SW480 (cell line): ENCODE data around the gene WARS2.

Experiments
- DNase-seq: peaks from one replicate; pipeline ENCODE4 v3.0.0-alpha.2; 2016; ENCODE audit warnings: low spot score

The WARS2 gene

GRCh38 chr1:119083479-119083878 is 57.0 kb downstream of the WARS2 start:
- no peak for DNase-seq

DNA sequence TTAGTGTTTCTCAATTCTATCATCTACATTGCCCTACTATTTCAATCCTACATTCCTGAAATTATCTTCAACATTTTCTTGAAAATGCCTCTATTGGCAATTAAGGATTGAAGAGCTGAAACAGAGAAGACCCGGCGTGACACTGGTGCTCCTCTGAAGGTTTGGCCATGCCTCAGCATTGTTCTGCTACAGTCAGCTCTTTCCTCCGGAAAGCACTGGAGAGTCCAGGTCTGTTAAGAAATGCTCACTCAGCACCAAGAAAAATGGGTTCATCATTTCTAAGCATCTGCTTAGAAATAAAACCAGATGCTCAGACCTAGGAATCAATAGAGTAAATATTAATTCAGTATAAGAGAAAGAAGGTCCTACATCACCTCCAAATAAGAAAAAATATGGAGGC is 58.8 kb downstream of the WARS2 start:
- no peak for DNase-seq

GRCh38 chr1:119081267-119081666 is 59.2 kb downstream of the WARS2 start:
- DNase-seq = no peak

- DNase-seq = peak; percentile 23
Measured at GRCh38 chr1:119080586-119080985, 59.9 kb downstream of the WARS2 start.

DNA sequence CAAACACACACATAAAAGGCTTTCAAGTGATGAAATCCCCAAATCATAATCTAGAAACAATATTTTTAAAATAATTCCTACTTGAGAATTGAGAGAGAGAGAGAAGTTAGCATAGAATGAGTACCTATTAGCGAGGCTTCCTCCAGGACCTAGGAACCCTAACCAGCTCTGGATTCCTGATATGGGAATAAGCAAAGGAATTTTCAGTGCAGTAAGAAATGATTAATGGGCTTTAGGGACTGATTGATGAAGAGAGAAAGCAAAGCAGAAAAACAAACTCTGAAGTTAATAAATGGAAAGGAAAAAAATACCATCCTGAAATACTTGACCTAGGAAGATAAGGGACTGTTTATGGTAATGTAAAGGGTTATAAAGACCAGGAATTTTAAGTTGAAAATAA is 60.6 kb downstream of the WARS2 start:
- no peak for DNase-seq

- DNase-seq = no peak
Measured at GRCh38 chr1:119075614-119076013, 64.8 kb downstream of the WARS2 start.

- DNase-seq = no peak
Measured at GRCh38 chr1:119071321-119071720, 69.1 kb downstream of the WARS2 start.

DNA sequence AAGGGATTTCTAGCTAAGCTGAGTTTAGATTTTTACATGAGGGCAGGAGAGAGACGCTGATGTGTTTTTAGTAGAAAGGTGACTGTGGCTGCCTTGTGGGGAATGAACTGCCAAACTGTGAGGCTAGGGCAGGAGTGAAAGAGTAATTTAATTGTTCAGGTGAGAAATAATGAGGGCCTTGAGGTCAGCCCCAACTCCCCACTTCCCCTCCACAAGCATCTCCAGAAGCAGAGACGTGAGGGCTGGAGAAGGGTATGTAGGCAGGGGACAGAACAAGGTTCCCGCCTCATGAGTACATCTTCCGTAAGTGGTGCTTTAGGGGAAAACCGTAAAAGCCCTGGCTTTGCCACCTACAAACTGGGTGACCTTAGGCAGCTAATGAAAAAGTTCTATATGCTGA is 70.8 kb downstream of the WARS2 start:
- DNase-seq = no peak

GRCh38 chr1:119068427-119068826 is 72.0 kb downstream of the WARS2 start:
- DNase-seq = no peak

DNA sequence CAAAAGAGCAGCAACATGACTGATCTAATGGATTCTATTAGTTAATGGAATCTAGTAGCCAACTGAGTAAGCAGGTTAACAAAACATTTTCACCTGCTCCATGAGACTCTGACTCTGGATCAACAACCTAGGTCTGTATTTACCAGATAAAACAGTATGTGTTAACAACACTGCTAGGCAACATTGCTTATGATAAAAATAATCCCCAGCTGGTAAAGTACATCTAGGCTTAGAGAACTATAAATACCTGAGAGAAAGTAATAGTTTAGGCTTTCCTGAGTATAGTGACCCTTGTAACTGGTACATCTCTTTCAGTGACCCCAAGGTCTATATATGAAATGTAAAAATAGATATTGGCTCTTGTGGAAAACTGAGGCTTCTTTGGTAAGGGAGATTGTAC is 78.8 kb downstream of the WARS2 start:
- DNase-seq = no peak

DNA sequence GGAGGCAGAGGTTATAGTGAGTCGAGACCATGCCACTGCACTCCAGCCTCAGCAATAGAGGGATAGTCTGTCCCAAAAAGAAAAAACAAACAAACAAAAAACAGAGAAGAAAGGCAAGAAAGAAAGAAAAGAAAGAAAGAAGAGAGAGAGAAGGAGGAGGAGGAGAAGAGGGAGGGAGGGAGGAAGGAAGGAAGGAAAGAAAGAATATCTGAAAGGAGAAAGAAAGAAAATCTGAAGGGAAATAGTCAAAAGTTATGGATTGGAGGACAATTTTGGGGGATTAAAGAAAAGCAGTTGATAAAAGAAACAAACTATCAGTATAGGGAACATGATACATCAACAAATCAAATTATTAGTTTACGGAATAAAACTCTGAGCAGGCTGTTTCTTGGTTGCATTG is 84.9 kb downstream of the WARS2 start:
- no peak for DNase-seq

DNA sequence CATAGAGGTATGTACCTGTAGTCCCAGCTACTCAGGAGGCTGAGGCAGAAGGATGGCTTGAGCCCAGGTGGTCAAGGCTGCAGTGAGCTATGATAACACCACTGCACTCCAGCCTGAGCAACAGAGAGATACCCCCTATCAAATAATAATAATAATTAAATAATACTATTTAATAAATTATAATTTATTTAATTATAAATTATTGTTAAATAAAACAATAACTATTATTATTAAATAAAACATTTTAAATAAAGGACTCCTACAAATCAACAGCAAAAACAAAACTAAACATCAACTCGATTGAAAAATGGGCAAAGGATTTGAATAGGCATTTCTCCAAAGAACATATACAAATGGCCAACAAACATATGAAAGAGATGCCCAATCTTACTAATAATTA is 86.5 kb downstream of the WARS2 start:
- no peak for DNase-seq

DNA sequence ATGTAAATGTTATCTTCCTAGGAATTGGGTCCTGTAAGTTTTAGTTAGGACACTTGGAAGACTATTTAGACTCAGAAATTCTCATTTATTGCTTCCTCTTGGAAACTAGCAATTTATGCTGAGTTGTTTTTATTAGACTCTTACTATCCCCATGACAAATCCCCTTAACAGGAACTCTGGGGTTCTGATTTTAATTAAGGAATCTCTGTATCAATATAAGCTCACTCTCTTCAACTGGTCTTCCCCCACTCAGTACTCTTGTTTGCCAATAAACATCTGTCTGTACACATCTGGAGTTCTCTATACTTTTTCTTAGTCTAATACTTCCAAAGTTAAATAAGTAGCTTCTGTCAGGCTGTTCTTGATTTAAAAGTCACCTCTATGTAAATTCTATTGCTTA is 88.2 kb downstream of the WARS2 start:
- DNase-seq = no peak

- DNase-seq = no peak
Measured at GRCh38 chr1:119048624-119049404, 91.6 kb downstream of the WARS2 start.

DNA sequence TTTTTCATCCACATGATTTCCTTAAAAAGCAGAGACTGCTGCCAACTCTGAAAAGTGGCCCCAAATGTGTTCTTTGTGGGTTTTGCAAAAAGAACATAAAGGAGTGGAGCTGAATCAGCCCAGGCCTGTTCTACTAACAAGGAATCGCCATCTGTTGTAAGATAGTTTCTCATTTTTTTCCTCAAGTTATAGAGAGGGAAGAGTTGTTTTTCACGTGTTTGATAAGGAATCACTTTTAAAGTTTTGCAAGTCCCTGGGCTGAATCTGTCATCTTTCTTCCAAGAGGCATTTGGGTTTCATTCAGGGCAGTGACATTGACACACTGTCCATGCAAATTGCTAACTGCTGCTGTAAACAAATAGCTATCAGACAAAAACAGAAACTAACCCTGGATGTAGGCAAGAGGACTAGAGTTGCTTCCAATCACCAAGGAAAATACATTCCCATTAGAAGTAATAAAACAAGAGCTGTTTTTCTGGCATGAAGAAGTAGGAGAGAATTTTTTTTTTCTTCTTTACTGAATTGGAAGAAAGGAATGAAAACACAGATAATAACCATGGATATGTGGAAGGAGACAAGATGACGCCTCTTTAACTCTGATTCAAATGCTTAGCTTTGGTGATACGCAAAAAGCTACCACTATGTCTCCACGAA is 93.5 kb downstream of the WARS2 start:
- no peak for DNase-seq

DNA sequence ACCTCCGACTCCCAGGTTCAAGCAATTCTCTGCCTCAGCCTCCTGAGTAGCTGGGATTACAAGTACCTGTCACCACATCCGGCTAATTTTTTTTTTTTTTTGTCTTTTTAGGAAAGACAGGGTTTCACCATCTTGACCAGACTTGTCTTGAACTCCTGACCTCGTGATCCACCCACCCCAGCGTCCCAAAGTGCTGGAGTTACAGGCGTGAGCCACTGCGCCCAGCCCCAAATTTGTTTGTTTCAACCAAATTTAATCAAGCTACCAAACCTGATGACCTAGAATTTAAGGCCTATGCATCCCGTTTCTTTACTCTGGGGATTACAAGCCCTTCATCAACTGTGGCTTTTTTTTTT is 94.0 kb downstream of the WARS2 start:
- DNase-seq = no peak

DNA sequence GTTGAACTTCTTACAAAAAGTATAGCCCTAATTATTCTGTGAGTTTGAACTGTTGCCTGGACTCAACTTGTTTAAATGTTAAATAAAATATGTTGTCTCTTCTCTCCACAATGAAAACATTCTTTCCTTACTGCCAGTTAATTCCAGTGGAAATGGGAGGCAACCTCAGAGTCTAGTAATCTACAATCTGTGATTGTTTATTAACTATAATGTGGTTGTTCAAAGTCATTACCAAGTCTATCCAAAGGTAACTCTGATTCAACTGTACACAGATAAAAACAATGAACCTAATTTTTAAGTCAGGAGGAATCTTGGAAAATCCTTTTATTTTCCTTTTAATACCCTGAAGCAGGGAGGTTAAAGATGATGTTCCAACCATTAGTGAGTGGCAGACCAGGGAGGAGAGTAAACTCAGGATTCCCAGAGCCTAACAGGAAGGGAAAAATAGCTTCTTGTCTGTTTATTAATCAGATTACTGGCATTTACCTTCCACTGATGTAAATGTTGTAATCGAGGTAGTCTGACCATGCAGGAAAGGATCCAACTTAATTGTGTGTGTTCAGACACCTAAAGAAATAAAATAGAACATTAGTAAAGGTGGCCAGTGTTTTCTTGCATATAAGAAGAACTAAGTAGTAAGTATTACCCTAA is 95.2 kb downstream of the WARS2 start:
- no peak for DNase-seq

DNA sequence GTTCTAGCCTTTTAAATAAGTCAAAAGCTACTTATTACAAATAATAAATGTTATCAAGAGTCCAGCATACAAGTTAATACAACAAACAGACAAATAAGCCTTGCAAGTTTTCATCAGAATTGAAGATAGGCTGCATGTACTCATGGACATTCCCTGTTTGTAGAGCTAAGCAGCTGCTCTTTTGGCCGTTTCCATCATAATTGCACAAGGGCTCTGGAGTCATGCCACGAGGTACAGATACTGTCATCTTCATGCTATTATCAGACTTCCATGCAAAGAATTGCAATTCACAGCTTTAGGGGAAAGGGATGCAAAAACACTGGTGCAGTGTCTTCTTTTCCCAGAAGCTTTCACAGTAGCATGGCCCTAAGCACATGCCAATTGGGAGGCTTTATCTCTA is 99.5 kb downstream of the WARS2 start:
- DNase-seq = no peak

GRCh38 chr1:119040489-119040888 is 100.0 kb downstream of the WARS2 start:
- DNase-seq = no peak

DNA sequence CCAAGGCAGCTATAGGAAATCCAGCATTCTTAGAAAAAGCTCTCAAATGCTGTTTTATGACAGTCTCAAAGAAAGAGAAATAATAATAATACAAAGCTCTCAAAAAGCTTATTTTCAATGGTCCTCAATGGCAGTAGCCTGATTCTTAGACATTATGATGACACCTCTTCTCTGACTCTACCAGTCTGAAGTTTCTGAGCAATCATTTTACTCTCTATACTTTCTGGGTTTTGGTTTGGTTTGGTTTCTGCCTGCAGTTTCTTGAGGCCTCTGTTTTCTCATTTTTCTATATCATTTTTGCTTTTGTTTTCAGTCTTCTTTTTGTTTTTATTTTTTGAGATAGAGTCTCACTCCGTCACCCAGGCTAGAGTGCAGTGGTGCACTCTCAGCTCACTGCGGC is 102.1 kb downstream of the WARS2 start:
- no peak for DNase-seq

DNA sequence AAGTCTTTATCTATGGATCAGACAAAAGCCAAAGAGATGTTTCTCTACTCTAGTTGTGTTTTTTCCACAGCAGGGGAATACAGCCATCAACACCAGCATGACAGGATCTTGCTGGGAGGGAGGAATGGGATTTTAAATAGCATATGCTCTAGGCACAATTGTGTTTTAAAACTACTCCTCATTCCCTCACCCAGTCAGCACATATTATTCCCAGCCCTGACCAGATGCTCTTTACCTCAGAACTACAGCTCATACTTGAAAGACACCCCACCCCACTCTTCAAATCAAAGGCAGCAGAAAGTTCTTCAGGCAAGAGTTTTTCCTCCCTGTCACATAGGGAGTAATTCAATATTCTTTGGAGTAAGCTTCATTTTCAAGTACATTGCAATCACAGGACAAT is 106.1 kb downstream of the WARS2 start:
- DNase-seq = no peak

- DNase-seq = no peak
Measured at GRCh38 chr1:119032986-119033385, 107.5 kb downstream of the WARS2 start.

DNA sequence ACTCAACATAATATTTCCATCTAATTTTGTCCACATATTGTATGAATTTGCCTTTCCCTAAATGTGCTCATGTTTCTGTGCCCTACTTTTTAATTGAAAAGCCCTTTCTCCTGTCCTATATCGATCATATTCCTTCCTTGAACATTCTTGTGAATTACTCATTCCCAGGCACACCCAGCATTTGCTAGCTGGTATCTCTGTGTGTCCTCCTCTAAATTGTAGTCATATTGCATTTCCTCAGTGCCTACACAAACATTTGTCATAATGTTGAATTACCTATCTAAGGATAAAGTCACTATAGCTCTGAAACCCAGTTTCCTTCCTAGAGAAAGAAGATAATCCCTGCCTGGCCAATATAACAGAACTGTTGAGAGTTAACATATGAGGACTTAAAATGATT is 112.7 kb downstream of the WARS2 start:
- DNase-seq = no peak

DNA sequence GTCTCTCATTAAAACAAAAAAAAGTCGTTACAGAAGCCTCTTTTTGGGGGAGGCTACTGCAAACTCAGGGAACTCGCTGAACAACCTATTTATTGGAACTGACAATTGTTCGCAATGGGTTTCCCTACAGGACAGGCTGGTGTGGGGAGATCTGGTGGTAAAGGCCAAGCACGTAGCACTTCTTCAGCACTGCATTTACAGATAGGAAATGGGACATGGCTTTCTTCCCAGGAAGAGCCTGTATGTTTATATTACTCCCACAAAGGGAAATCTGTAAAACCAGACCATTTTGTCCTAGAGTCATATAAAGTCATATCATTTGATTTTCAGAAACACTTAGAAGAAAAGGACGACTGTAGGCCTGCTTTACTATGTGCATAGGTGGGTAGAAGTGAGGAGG is 113.5 kb downstream of the WARS2 start:
- no peak for DNase-seq
